HUES6 (cell line): ENCODE data around the gene SLC17A5.
A peak's percentile ranks its signal among the peaks of the same experiment; 100 is the strongest.

Experiments
- H3K27ac ChIP-seq: 2 replicates; pipeline ENCODE4 v1.7.0; 2013; ENCODE audit warnings: low read depth, mild to moderate bottlenecking, low read length, inconsistent platforms
- H3K27me3 ChIP-seq: 2 replicates; pipeline ENCODE4 v1.6.1; 2013; ENCODE audit warnings: low read length; ENCODE audit not compliant: control insufficient read depth, insufficient read depth
- H3K36me3 ChIP-seq: 2 replicates; pipeline ENCODE4 v1.6.1; 2013; ENCODE audit warnings: low read length; ENCODE audit not compliant: control insufficient read depth, insufficient read depth
- H3K4me1 ChIP-seq: 2 replicates; pipeline ENCODE4 v1.6.1; 2013; ENCODE audit warnings: low read length; ENCODE audit not compliant: control insufficient read depth, insufficient read depth
- H3K4me3 ChIP-seq: 2 replicates; pipeline ENCODE4 v1.5.1; 2013; ENCODE audit warnings: low read depth, low read length
- H3K9ac ChIP-seq: one replicate; pipeline ENCODE4 v1.6.1; 2013; ENCODE audit warnings: mild to moderate bottlenecking, low read length
- H3K9me3 ChIP-seq: 2 replicates; pipeline ENCODE4 v1.6.1; 2013; ENCODE audit warnings: low read depth, low read length; ENCODE audit not compliant: control insufficient read depth, insufficient read depth

Gene SLC17A5

DNA sequence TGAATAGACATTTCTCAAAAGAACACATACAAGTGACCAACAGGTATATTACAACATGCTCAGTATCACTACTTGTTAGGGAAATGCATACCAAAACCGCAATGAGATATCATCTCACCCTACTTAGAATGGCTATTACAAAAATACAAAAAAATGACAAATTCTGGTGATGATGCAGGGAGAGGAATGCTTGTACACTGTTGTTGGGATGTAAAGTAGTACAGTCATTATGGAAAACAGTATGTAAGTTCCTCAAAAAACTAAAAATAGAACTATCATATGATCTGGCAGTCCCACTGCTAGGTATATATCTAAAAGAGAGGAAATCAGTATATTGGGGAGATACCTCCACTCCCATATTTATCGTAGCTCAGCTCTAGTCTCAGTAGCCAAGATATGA is 10.9 kb upstream of the SLC17A5 start:
- H3K27me3 ChIP-seq = 0 out of 2 replicates have a peak, but pooled peaks cover 3% of the 10 kb centered on the region
- no peak overlapping the region for H3K4me3 ChIP-seq
- no peaks in the 10 kb centered on the region for H3K9me3 ChIP-seq
- no peaks in the 10 kb centered on the region for H3K4me1 ChIP-seq
- H3K27ac ChIP-seq = no peak overlapping the region
- H3K36me3 ChIP-seq = no peaks in the 10 kb centered on the region
- no peak overlapping the region for H3K9ac ChIP-seq

DNA sequence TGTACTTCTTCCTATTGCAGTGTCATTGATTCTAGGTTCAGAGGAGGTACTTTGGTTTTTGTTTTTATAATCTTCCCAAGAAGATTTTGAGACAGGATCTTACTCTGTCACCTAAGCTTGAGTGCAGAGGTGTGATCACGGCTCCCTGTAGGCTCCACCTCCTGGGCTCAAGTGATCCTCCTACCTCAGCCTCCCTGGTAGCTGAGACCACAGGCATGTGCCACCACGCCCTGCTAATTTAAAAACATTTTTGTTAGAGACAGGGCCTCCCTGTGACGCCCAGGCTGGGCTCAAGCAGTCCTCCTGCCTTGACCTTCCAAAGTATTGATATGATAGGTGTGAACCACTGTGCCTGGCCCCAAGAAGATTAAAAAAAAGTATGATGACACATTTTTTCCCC is 3.4 kb upstream of the SLC17A5 start:
- Histone ChIP-seq H3K4me1 (peaks cover 6% of the 10 kb centered on the region; the same call in 1 of the 2 replicates), H3K27me3 (no peaks in the 10 kb centered on the region), H3K4me3 (no peak overlapping the region), H3K27ac (no peak overlapping the region), H3K36me3 (no peaks in the 10 kb centered on the region), H3K9me3 (peaks cover 2% of the 10 kb centered on the region; the same call in 1 of the 2 replicates), H3K9ac (no peak overlapping the region)

DNA sequence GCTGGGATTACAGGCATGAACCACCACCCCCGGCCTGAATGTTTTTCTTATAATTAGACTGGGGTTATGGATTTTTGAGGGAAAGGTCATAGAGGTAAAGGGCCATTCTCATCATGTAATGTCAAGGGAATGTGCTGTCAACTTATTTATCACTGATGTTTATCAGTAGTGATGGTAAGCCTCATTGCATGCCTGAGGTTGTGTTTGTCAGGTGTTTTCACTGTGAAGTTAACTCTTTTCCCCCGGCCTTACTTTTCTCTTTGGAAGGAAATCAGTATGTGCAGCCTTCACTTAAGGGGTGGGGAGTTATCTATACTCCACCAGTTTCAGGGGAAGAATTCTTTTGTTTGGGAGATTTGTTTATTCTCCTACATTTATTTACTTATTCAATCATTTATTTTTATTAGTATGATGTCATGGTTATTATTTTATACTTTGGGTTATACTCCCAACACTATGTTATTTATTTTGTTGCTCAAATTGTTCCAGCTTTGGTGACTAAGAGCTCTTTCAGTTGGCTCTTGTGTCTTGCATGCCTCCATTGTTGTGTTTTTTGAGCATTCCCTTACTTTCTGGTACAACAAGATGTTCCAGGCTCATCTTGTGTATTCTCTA is 2.8 kb upstream of the SLC17A5 start:
- Histone ChIP-seq H3K4me3 (no peak overlapping the region), H3K9me3 (peaks cover 2% of the 10 kb centered on the region; the same call in 1 of the 2 replicates), H3K4me1 (peaks cover 6% of the 10 kb centered on the region; the same call in 1 of the 2 replicates), H3K36me3 (no peaks in the 10 kb centered on the region), H3K27me3 (no peaks in the 10 kb centered on the region), H3K27ac (no peak overlapping the region), H3K9ac (no peak overlapping the region)

DNA sequence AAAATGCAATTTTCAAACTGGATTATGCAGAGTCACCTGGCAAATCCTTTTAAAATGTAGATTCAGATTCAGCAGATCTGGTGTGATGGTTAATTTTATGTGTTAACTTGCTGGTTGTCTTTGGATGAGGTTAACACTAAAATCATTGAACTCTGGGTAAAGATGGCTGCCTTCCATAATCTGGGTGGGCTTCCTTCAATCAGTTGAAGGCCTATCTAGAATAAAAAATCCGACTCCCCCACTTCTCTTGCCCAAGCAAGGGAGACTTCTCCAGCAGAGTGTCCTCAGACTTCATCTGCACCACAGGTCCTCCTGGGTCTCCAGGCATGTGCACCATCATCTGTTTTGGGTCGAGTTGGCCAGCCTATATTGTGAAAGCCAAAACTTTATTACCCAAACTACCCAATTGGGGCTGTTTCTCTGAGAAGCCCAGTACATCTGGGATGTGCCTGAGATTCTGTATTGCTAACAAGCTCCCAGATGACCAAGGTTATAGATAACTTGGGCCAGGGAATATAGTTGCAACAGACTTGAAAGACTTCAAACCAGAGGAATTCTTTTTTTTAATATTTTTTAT is 1.6 kb upstream of the SLC17A5 start:
- Histone ChIP-seq H3K4me1 (peaks cover 6% of the 10 kb centered on the region; the same call in 1 of the 2 replicates), H3K36me3 (no peaks in the 10 kb centered on the region), H3K27ac (no peak overlapping the region), H3K9ac (no peak overlapping the region), H3K9me3 (peaks cover 2% of the 10 kb centered on the region; the same call in 1 of the 2 replicates), H3K4me3 (peak overlapping the region; percentile 87; the same call in 1 of the 2 replicates), H3K27me3 (no peaks in the 10 kb centered on the region)

DNA sequence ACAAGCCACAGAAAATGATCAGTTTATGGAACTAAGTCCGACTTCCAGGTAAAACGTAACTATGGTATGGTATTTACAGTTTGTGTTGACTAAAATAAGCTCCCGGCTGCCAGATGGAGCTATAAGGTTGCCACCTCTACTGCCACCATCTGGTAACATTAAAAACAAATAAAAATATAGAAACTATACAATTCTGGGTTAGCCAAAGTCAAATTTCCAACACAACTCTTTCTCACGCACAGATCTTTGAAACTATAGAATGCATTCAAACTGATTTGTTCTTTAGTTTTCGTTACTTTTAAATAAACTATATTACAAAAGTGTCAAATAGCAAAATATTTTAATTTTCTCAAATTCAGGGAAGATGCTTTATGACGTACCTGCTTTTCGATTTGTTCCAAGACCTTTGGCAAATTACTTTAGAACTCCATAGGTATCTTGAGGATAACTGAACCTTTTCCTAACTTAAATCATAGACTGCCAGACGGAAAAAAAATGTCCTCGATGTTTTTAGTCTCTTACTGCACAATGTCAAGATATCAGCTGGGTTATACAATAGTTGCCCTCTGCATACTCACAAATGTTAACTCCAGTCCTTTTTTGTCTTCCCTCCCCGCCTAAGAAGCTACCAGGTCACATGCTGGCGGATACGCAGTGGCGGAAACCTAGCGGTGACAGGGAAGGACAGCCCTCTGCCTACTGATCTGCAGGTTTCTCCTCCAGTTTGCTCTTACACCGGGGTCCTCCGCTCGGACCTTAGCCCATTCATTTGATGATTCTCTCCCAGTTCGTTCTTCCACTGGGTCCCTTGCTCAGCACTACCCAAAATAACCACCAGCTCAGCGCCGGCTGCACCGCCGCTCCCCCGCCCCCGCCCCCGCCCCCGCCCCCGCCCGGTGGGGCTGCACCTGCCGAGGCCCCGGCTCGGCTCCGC is 888 bp downstream of the SLC17A5 start:
- peak overlapping the region; percentile 72 for H3K9ac ChIP-seq
- H3K4me3 ChIP-seq = peak overlapping the region; percentile 87
- H3K27ac ChIP-seq = no peak overlapping the region; the same call in 1 of the 2 replicates
- peaks cover 6% of the 10 kb centered on the region; the same call in 1 of the 2 replicates for H3K4me1 ChIP-seq
- no peaks in the 10 kb centered on the region for H3K27me3 ChIP-seq
- H3K9me3 ChIP-seq = no peaks in the 10 kb centered on the region
- H3K36me3 ChIP-seq = 0 out of 2 replicates have a peak, but pooled peaks cover 3% of the 10 kb centered on the region

DNA sequence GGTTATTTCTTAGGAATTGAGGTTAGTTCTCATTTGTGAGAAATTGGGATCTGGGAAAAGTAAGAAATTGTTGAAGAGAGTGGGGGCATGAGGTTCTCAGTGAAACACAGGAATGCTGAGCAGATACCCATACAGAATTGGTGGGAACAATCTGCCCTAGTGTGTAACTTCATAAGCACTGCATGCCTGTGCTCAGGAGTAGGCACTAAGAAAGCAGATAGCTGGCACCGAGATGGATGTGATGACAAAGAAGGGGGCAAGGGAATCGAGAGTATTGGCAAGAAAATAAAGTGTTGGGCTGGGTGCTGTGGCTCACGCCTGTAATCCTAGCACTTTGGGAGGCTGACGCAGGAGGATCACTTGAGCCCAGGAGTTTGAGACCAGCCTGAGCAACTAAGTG is 4.0 kb downstream of the SLC17A5 start:
- H3K4me1 ChIP-seq = peaks cover 6% of the 10 kb centered on the region
- H3K4me3 ChIP-seq = no peak overlapping the region
- no peak overlapping the region for H3K27ac ChIP-seq
- H3K27me3 ChIP-seq = no peaks in the 10 kb centered on the region
- H3K9me3 ChIP-seq = no peaks in the 10 kb centered on the region
- H3K36me3 ChIP-seq = 0 out of 2 replicates have a peak, but pooled peaks cover 3% of the 10 kb centered on the region
- no peak overlapping the region for H3K9ac ChIP-seq

DNA sequence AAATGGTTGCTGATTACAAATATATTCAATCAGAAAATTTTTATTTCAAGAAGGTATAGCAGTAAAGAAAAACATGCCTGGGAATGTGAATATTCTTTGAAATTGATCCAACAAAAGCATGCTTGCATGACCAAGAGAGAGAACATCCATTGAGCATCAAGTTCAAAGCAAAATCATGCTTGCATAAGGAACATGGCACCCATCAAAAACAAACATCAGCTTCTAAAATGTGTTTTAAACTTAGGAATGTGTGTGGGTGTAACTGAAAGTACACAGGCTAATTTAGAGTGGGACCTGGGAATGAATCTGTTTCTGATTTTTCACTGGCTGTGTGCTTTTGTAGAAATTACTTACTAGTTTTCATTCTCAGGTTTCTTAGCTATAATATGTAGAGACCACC is 5.6 kb downstream of the SLC17A5 start:
- Histone ChIP-seq H3K9me3 (no peaks in the 10 kb centered on the region), H3K27me3 (no peaks in the 10 kb centered on the region), H3K9ac (no peak overlapping the region), H3K4me3 (no peak overlapping the region), H3K4me1 (peaks cover 4% of the 10 kb centered on the region; the same call in 1 of the 2 replicates), H3K27ac (no peak overlapping the region), H3K36me3 (0 out of 2 replicates have a peak, but pooled peaks cover 3% of the 10 kb centered on the region)

DNA sequence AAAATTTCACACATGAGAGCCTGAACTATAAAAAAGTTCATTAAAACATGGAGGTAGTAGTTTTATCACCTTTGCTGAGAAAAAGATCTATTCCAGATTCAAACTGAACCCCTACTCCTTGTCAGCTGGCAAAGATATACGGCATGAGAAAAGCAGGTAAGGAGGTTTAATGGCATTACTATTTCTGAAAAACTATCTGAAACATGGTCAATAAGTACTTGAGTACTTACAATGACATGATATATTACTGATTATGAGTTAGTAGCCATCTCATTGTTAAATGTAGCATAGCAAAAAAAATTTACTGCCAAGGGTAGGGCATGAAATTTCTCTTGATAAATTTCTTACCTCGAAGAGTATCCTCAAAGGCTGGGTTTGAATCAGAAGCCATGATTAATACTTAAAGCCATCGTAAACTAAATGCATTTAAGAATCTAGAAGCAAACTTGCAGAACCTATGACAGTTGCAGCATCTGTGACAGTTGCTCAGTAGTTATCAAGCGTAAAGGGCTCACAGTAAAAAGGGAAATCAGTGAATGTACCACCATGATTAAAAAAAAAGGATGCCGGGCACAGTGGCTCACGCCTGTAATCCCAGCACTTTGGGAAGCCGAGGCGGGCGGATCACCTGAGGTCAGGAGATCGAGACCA is 8.7 kb downstream of the SLC17A5 start:
- peaks cover 4% of the 10 kb centered on the region; the same call in 1 of the 2 replicates for H3K4me1 ChIP-seq
- no peaks in the 10 kb centered on the region for H3K27me3 ChIP-seq
- H3K27ac ChIP-seq = no peak overlapping the region
- H3K4me3 ChIP-seq = peak overlapping the region; percentile 58
- no peaks in the 10 kb centered on the region for H3K9me3 ChIP-seq
- 0 out of 2 replicates have a peak, but pooled peaks cover 3% of the 10 kb centered on the region for H3K36me3 ChIP-seq
- H3K9ac ChIP-seq = peak overlapping the region; percentile 50

DNA sequence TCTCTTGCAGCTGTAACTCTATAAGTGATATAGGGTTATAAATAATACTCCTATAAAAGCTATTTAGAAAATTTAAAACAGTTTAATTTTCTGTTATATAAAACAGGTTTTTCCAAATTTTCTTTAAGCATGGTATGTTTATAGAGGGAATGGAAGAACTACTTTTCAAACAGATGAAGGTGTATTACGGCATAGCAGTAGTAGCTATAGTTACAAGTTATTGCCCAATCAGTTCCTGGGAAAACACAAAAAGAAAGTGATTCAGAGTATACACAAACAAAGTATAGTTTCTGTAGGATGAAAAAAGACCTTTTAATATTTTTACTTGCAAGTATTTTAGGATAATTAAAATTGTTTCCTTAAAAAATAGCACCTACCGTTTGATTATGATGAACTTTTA is 9.8 kb downstream of the SLC17A5 start:
- Histone ChIP-seq H3K27ac (no peak overlapping the region), H3K9me3 (no peaks in the 10 kb centered on the region), H3K36me3 (peaks cover 4% of the 10 kb centered on the region; the same call in 1 of the 2 replicates), H3K4me1 (peaks cover 4% of the 10 kb centered on the region; the same call in 1 of the 2 replicates), H3K27me3 (no peaks in the 10 kb centered on the region), H3K4me3 (no peak overlapping the region), H3K9ac (no peak overlapping the region)

DNA sequence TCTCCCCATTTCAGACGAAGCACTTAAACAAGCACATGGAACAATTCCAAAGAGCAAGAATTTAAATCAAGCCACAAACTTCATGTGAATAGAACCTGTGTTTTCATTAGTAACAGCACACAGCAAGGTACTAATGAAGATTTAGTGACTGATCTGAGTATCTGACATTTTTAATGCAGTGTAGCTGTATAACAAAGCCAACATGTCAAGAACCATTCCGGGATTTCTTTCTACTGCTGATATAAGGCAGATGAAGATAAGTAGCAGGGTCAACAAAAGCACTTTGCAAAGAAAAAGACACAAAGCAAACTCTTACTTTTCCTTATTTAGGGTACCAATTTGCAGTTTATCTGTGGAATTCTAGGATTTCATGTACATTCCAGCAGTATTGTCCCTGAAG is 11.3 kb downstream of the SLC17A5 start:
- Histone ChIP-seq H3K36me3 (peaks cover 3% of the 10 kb centered on the region; the same call in 1 of the 2 replicates), H3K27me3 (no peaks in the 10 kb centered on the region), H3K4me1 (peaks cover 4% of the 10 kb centered on the region; the same call in 1 of the 2 replicates), H3K27ac (no peak overlapping the region), H3K9ac (no peak overlapping the region), H3K9me3 (no peaks in the 10 kb centered on the region), H3K4me3 (no peak overlapping the region)
